ENCODE measurements around the gene MBNL2. TPM values are rescaled to one million over a fixed set of nuclear protein-coding genes. Genes with fewer than 3 reads are reported as not detected.

The MBNL2 gene
- total and polyA plus RNA-seq, 10 of the 15 experiments (the other 5 are each of a cell fraction or from before 2014, with no cell fraction given) = 1.6 to 9.7 (median 6.7) TPM

- ChIA-PET CTCF (interaction anchor here (0.9 to 1.1 kb wide), 2 partner anchors 17 to 130 kb away, joined by 3 read pairs; no protein-coding TSS in a partner anchor), SMC1A (ENCODE audit: uncharacterized antibody, unreplicated experiment) (interaction anchor here (1.1 to 1.3 kb wide), 3 partner anchors 7 to 21 kb away, joined by 3 to 4 read pairs (median 4); partner anchors contain the start of gene MBNL2), POLR2A (no interaction called here), RAD21 (ENCODE audit: unreplicated experiment) (interaction anchor here (0.9 kb wide), 1 partner anchor 48 kb away, joined by 3 read pairs; no protein-coding TSS in a partner anchor)
- BruUV-seq (replicated peaks) = no TSS peak
- in situ Hi-C loops (cut with MboI) = no loop called here
- DNase-seq (ENCODE audit: low read depth, low spot score) = no peak
- H2AFZ ChIP-seq (ENCODE audit: control insufficient read depth, low read depth, low read length) = no peak overlapping the region
- H3K4me1 ChIP-seq (ENCODE audit: control insufficient read depth, insufficient read depth, low read length) = peaks cover 7% of the 10 kb centered on the region; the same call in 1 of the 2 replicates
- WGBS (ENCODE audit: insufficient coverage, insufficient replicate concordance, low lambda C conversion rate, missing lambda C conversion rate) = 98% methylated on average over 3 of the region's 3 CpGs
- no peaks in the 10 kb centered on the region for H4K20me1 ChIP-seq (ENCODE audit: control insufficient read depth, insufficient read depth)
- FAIRE-seq = no peak
- H3K79me2 ChIP-seq (ENCODE audit: control insufficient read depth, insufficient read depth, low read length) = peaks cover 25% of the 10 kb centered on the region
- H3K36me3 ChIP-seq (ENCODE audit: control insufficient read depth in 2 of 2, insufficient read depth in 2 of 2, low read length in 1 of 2) = no peaks in the 10 kb centered on the region; a peak in 1 of 4 replicates
- no peak overlapping the region for H3K4me2 ChIP-seq (ENCODE audit: control insufficient read depth, insufficient read depth)
- ATAC-seq = no peak
- no peaks in the 10 kb centered on the region for H3K27me3 ChIP-seq (replicated peaks in 1 of 2; ENCODE audit: control insufficient read depth in 2 of 2, insufficient read depth in 2 of 2, low read length in 1 of 2)
- TF ChIP-seq MEF2A (IDR thresholded peaks at IDR 0.05; ENCODE audit: insufficient read depth, low read depth, low read length) (no peak), CBX3 (IDR thresholded peaks at IDR 0.05; ENCODE audit: borderline replicate concordance, low read depth) (no peak)
- no peak overlapping the region for H3K4me3 ChIP-seq
- no peaks in the 10 kb centered on the region for H3K9me3 ChIP-seq (replicated peaks; ENCODE audit: control insufficient read depth, insufficient read depth, low read length)
- intact Hi-C loops (cut with micrococcal nuclease; ENCODE audit: unreplicated experiment) = no loop called here
- H3K27ac ChIP-seq (ENCODE audit: control insufficient read depth, insufficient read depth) = no peak overlapping the region
- no peak overlapping the region for H3K9ac ChIP-seq (ENCODE audit: control insufficient read depth, insufficient read depth, low read length)
These were observed 7.6 kb downstream of the MBNL2 start for GRCh38 chr13:97229699-97230098.

GRCh38 chr13:97231118-97231828, 9.1 kb downstream of the MBNL2 start:
- FAIRE-seq (no peak), ATAC-seq (no peak), DNase-seq (ENCODE audit: low read depth, low spot score) (no peak)
- ChIA-PET POLR2A (no interaction called here), CTCF (interaction anchor here (1.3 to 1.5 kb wide), 3 partner anchors 9 to 128 kb away, joined by 3 to 4 read pairs (median 3); partner anchors contain the start of gene MBNL2), SMC1A (ENCODE audit: uncharacterized antibody, unreplicated experiment) (interaction anchor here (0.6 to 2.0 kb wide), 2 partner anchors 8 to 197 kb away, joined by 3 to 12 read pairs; partner anchors contain the start of gene MBNL2), RAD21 (ENCODE audit: unreplicated experiment) (interaction anchor here (0.6 to 1.7 kb wide), 4 partner anchors 9 to 122 kb away, joined by 3 to 5 read pairs (median 4); partner anchors contain the start of gene MBNL2)
- no peaks in the 10 kb centered on the region for H3K27me3 ChIP-seq (replicated peaks in 1 of 2; ENCODE audit: control insufficient read depth in 2 of 2, insufficient read depth in 2 of 2, low read length in 1 of 2)
- in situ Hi-C loops (cut with MboI) (no loop called here), intact Hi-C loops (cut with micrococcal nuclease; ENCODE audit: unreplicated experiment) (no loop called here)
- BruUV-seq (replicated peaks) = no TSS peak
- H3K4me2 ChIP-seq (ENCODE audit: control insufficient read depth, insufficient read depth) = no peak overlapping the region
- 98% methylated on average over 4 of the region's 4 CpGs for WGBS (ENCODE audit: insufficient coverage, insufficient replicate concordance, low lambda C conversion rate, missing lambda C conversion rate)
- H3K79me2 ChIP-seq (ENCODE audit: control insufficient read depth, insufficient read depth, low read length) = peaks cover 14% of the 10 kb centered on the region
- H3K4me3 ChIP-seq = no peak overlapping the region
- no peaks in the 10 kb centered on the region for H3K9me3 ChIP-seq (replicated peaks; ENCODE audit: control insufficient read depth, insufficient read depth, low read length)
- H3K27ac ChIP-seq (ENCODE audit: control insufficient read depth, insufficient read depth) = no peak overlapping the region
- no peak overlapping the region for H3K9ac ChIP-seq (ENCODE audit: control insufficient read depth, insufficient read depth, low read length)
- H2AFZ ChIP-seq (ENCODE audit: control insufficient read depth, low read depth, low read length) = no peak overlapping the region
- H4K20me1 ChIP-seq (ENCODE audit: control insufficient read depth, insufficient read depth) = peaks cover 3% of the 10 kb centered on the region; the same call in 1 of the 2 replicates
- H3K4me1 ChIP-seq (ENCODE audit: control insufficient read depth, insufficient read depth, low read length) = peaks cover 4% of the 10 kb centered on the region; the same call in 1 of the 2 replicates
- H3K36me3 ChIP-seq (ENCODE audit: control insufficient read depth in 2 of 2, insufficient read depth in 2 of 2, low read length in 1 of 2) = no peaks in the 10 kb centered on the region; a peak in 1 of 4 replicates
- TF ChIP-seq TCF3 (IDR thresholded peaks at IDR 0.05; ENCODE audit: borderline replicate concordance, insufficient read depth, low read depth, low read length) = no peak
- no peak for TF ChIP-seq E2F4 (IDR thresholded peaks at IDR 0.05; ENCODE audit: low read depth, low read length)
- no peak for TF ChIP-seq MAX (IDR thresholded peaks at IDR 0.05; ENCODE audit: low read depth, low read length)
- no peak for TF ChIP-seq JUND (IDR thresholded peaks at IDR 0.05; ENCODE audit: low read depth, low read length)
- TF ChIP-seq ZZZ3 (IDR thresholded peaks at IDR 0.05; ENCODE audit: control insufficient read depth, insufficient read length, low read depth) = no peak
- TF ChIP-seq ZNF592 (IDR thresholded peaks at IDR 0.05) = no peak
- no peak for TF ChIP-seq NR2C2 (IDR thresholded peaks at IDR 0.05; ENCODE audit: borderline replicate concordance, control insufficient read depth, insufficient read length, low read depth)

Data from GM12878 (cell line).